Fibroblast of lung (primary cell): ENCODE data around the gene EBLN2.

ENCODE experiments used
- CTCF ChIP-seq, 2 donors: IDR thresholded peaks in 1 of 2; conservative IDR thresholded peaks in 1 of 2; 1 replicate in 1 of 2; 2 replicates in 1 of 2; pipeline ENCODE4 v1.5.1; 2011 to 2012; ENCODE audit warnings: low read length in 2 of 2, control low read depth in 1 of 2, inconsistent platforms in 1 of 2, low read depth in 1 of 2, mild to moderate bottlenecking in 1 of 2
- EZH2 ChIP-seq: IDR thresholded peaks from 2 replicates; pipeline ENCODE4 v1.5.1; 2012; ENCODE audit warnings: low read length, control low read depth, mild to moderate bottlenecking; ENCODE audit errors: missing control alignments

GRCh38 chr3:73081140-73081539 is 19.7 kb downstream of the EBLN2 start:
- TF ChIP-seq EZH2, result no peak
- TF ChIP-seq CTCF (conservative IDR thresholded peaks at IDR 0.05 in 1 of 2, IDR thresholded peaks at IDR 0.05 in 1 of 2; ENCODE audit: low read depth in 1 of 2, low read length in 2 of 2), result no peak
